Sigmoid colon (tissue), 7 donors: Measurements from ENCODE around the gene LAMTOR3. TPM values are rescaled to one million over a fixed set of nuclear protein-coding genes. Genes with fewer than 3 reads are reported as not detected.

Experiments used
- DNase-seq: peaks from one replicate; pipeline ENCODE4 v3.0.0-alpha.2; 2019
- H3K27ac ChIP-seq, 4 donors: fragments of 200-600 bp; sonication (generic); one replicate each; pipeline ENCODE4 v1.5.1; 2016 to 2019; ENCODE audit warnings: mild to moderate bottlenecking in 1 of 4
- H3K27me3 ChIP-seq, 3 donors: fragments of 200-600 bp; sonication (generic); one replicate each; pipeline ENCODE4 v1.5.1; 2019; ENCODE audit warnings: mild to moderate bottlenecking in 1 of 3
- H3K36me3 ChIP-seq, 4 donors: fragments of 200-600 bp; sonication (generic); one replicate each; pipeline ENCODE4 v1.5.1; 2016 to 2019
- H3K4me1 ChIP-seq, 4 donors: fragments of 200-600 bp; sonication (generic); one replicate each; pipeline ENCODE4 v1.5.1; 2017 to 2019
- H3K4me3 ChIP-seq, 4 donors: fragments of 200-600 bp; sonication (generic); one replicate each; pipeline ENCODE4 v1.5.1; 2017 to 2019; ENCODE audit warnings: mild to moderate bottlenecking in 2 of 4, moderate library complexity in 1 of 4
- H3K9me3 ChIP-seq, 4 donors: fragments of 200-600 bp in 3 of 4; sonication (generic) in 3 of 4; one replicate each; pipeline versions ENCODE4 v1.5.1 to v1.6.1; 2013 to 2019
- EP300 ChIP-seq, 4 donors: sonication (generic); formaldehyde crosslinking; IDR thresholded peaks; one replicate each; pipeline ENCODE4 v1.6.1; 2017; ENCODE audit warnings: antibody characterized with exemption in 4 of 4
- POLR2A ChIP-seq, 2 donors: fragments of 450-650 bp; IDR thresholded peaks; one replicate each; pipeline ENCODE4 v1.6.1; 2016; ENCODE audit warnings: antibody characterized with exemption in 2 of 2, mild to moderate bottlenecking in 2 of 2, moderate library complexity in 2 of 2
- POLR2AphosphoS5 ChIP-seq, 4 donors: sonication (generic); formaldehyde crosslinking; IDR thresholded peaks; one replicate each; pipeline ENCODE4 v1.6.1; 2017; ENCODE audit warnings: antibody characterized with exemption in 4 of 4
- WGBS, 2 donors: extraction: QIAGEN DNeasy Blood & Tissue Kit; methylation state at CpG; one replicate each; pipeline ENCODE4 v1.1.7; 2013; 5-methylcytosine and 5-hydroxymethylcytosine counted together
- intact Hi-C: fragments of 100-400 bp; cut with DNase I; formaldehyde crosslinking; loops from one replicate; pipeline ENCODE4 v1.15.1; 2023
- polyA plus RNA-seq, 3 donors: library from polyadenylated mRNA; stranded (reverse); fragments of 200-250 nt; gene quantifications; one replicate each; pipeline ENCODE4 v1.2.3, GENCODE V29; 2013
- total RNA-seq, 4 donors: library from RNA; depleted of rRNA; stranded (reverse); fragments of >200 nt; gene quantifications; one replicate each; pipeline ENCODE4 v1.1.0, GENCODE V29; 2016
- TF ChIP-seq, protein P1 (sequence below), 4 experiments: fragments of 450-650 bp in 3 of 4; fragments of 200-600 bp in 1 of 4; IDR thresholded peaks; one replicate each; pipeline ENCODE4 v1.5.1; 2016 to 2019; ENCODE audit warnings: antibody characterized with exemption in 4 of 4, mild to moderate bottlenecking in 3 of 4, moderate library complexity in 2 of 4
- donor health status: healthy with polysubstance abuse.
- donor health status: Bipolar disorder and iron deficiency.
- donor health status: healthy.

The LAMTOR3 gene, protein sequence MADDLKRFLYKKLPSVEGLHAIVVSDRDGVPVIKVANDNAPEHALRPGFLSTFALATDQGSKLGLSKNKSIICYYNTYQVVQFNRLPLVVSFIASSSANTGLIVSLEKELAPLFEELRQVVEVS
- total RNA-seq = 10 to 100 TPM; 36.6 to 77.2 (median 62.2) TPM
- 100 to 1,000 TPM in 2 of 3 donors, 10 to 100 TPM in 1; 54.6 to 201 (median 108) TPM for polyA plus RNA-seq

GRCh38 chr4:99894161-99894997, at the start of gene LAMTOR3:
LAMTOR3 (minus strand) TSS chr4:99894427; CDS start chr4:99893963, 464 bp downstream.
- no peaks in the 10 kb centered on the region for H3K27me3 ChIP-seq
- intact Hi-C loops = loop anchor here (2.0 to 10.0 kb wide), 2 partner anchors 52 to 970 kb away; partner anchors contain the start of genes DNAJB14 and EIF4E
- peak; percentile 96 for DNase-seq
- no peaks in the 10 kb centered on the region for H3K9me3 ChIP-seq
- H3K4me1 ChIP-seq = peaks cover 0 to 47% (median 25%) of the 10 kb centered on the region in 4 donors
- peaks cover 0 to 38% (median 0%) of the 10 kb centered on the region in 4 donors for H3K36me3 ChIP-seq
- H3K27ac ChIP-seq = peak within 1 kb of the TSS; percentile 86 to 89 (median 88)
- 3 to 4% methylated on average over 40 of the region's 40 CpGs for WGBS, 2 donors
- peak within 1 kb of the TSS; percentile 73 to 89 (median 84) for H3K4me3 ChIP-seq
- TF ChIP-seq POLR2AphosphoS5 (IDR thresholded peaks at IDR 0.05) (peak; percentile 54 to 86 (median 81)), EP300 (IDR thresholded peaks at IDR 0.05) (no peak), POLR2A (IDR thresholded peaks at IDR 0.05) (peak in 1 of 2 donors; percentile 6)
- TF ChIP-seq, protein P1, sequence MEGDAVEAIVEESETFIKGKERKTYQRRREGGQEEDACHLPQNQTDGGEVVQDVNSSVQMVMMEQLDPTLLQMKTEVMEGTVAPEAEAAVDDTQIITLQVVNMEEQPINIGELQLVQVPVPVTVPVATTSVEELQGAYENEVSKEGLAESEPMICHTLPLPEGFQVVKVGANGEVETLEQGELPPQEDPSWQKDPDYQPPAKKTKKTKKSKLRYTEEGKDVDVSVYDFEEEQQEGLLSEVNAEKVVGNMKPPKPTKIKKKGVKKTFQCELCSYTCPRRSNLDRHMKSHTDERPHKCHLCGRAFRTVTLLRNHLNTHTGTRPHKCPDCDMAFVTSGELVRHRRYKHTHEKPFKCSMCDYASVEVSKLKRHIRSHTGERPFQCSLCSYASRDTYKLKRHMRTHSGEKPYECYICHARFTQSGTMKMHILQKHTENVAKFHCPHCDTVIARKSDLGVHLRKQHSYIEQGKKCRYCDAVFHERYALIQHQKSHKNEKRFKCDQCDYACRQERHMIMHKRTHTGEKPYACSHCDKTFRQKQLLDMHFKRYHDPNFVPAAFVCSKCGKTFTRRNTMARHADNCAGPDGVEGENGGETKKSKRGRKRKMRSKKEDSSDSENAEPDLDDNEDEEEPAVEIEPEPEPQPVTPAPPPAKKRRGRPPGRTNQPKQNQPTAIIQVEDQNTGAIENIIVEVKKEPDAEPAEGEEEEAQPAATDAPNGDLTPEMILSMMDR (IDR thresholded peaks at IDR 0.05) = no peak

DNA sequence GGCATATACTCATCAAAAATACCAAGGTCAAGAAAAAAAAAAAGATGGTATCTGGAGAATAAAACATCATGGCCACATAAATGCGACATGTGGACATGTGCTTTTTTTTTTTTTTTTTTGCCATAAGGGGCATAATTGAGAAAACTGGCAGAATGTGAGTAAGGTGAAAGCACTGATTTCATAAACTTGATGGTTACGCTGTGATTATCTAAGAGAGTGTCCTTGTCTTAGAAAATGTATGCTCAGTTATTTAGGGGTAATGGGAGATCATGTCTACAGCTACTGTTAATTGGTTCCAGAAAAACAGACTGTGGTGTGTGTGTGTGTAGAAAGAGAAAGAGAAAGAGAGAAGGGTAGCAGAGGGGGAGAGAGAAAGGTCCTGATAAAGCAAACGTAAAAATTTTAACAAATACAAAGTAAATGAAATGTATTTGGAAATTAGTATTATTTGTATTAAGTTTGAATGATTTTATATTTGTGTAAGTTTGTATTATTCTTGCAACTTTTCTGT, 44.1 kb upstream of the LAMTOR3 start:
- Histone ChIP-seq H3K4me3 (no peak overlapping the region), H3K9me3 (peaks cover 0 to 6% (median 1%) of the 10 kb centered on the region in 4 donors), H3K36me3 (no peaks in the 10 kb centered on the region), H3K27me3 (no peaks in the 10 kb centered on the region), H3K4me1 (peaks cover 0 to 17% (median 7%) of the 10 kb centered on the region in 4 donors), H3K27ac (no peak overlapping the region)
- no peak for TF ChIP-seq POLR2AphosphoS5 (IDR thresholded peaks at IDR 0.05)
- TF ChIP-seq POLR2A (IDR thresholded peaks at IDR 0.05) = no peak
- TF ChIP-seq EP300 (IDR thresholded peaks at IDR 0.05) = no peak
- TF ChIP-seq, protein P1 (IDR thresholded peaks at IDR 0.05) = no peak
- 92 to 94% methylated on average over 3 of the region's 3 CpGs for whole genome bisulfite sequencing, 2 donors
- no peak for DNase-seq
- intact Hi-C loops = no loop called here

GRCh38 chr4:99934891-99935290, 40.7 kb upstream of the LAMTOR3 start:
- Histone ChIP-seq H3K4me1 (no peaks in the 10 kb centered on the region), H3K27ac (no peak overlapping the region), H3K4me3 (no peak overlapping the region), H3K27me3 (no peaks in the 10 kb centered on the region), H3K9me3 (peaks cover 0 to 6% (median 1%) of the 10 kb centered on the region in 4 donors), H3K36me3 (no peaks in the 10 kb centered on the region)
- DNase-seq = no peak
- intact Hi-C loops = loop anchor here (5.0 kb wide), 1 partner anchor 38 kb away; no protein-coding TSS in a partner anchor
- TF ChIP-seq POLR2A (IDR thresholded peaks at IDR 0.05) (no peak), EP300 (IDR thresholded peaks at IDR 0.05) (no peak), POLR2AphosphoS5 (IDR thresholded peaks at IDR 0.05) (no peak)
- TF ChIP-seq, protein P1 (IDR thresholded peaks at IDR 0.05) = no peak

GRCh38 chr4:99927566-99927965, 33.3 kb upstream of the LAMTOR3 start:
- no peak overlapping the region for H3K4me3 ChIP-seq
- no peak for DNase-seq
- H3K9me3 ChIP-seq = no peaks in the 10 kb centered on the region
- peaks cover 0 to 14% (median 2%) of the 10 kb centered on the region in 4 donors for H3K4me1 ChIP-seq
- TF ChIP-seq EP300 (IDR thresholded peaks at IDR 0.05) (no peak), POLR2AphosphoS5 (IDR thresholded peaks at IDR 0.05) (no peak), POLR2A (IDR thresholded peaks at IDR 0.05) (no peak)
- TF ChIP-seq, protein P1 (IDR thresholded peaks at IDR 0.05) = no peak
- H3K27me3 ChIP-seq = no peaks in the 10 kb centered on the region
- H3K36me3 ChIP-seq = peaks cover 0 to 6% (median 0%) of the 10 kb centered on the region in 4 donors
- no peak overlapping the region for H3K27ac ChIP-seq
- WGBS, 2 donors = 91 to 92% methylated on average over 2 of the region's 2 CpGs
- intact Hi-C loops = no loop called here
